NB4 (cell line): ENCODE results near the gene TMEM184B.

Experiments
- MYC ChIP-seq: IDR thresholded peaks from 2 replicates; pipeline ENCODE4 v1.6.1; 2011; ENCODE audit warnings: low read depth, low read length
- POLR2A ChIP-seq: IDR thresholded peaks from 2 replicates; pipeline ENCODE4 v1.6.1; 2011; ENCODE audit warnings: mild to moderate bottlenecking; ENCODE audit not compliant: insufficient read length; ENCODE audit errors: extremely low read depth

- TF ChIP-seq MYC (no peak), POLR2A (no peak)
Measured at GRCh38 chr22:38212442-38212841, 60.4 kb downstream of the TMEM184B start.
